HepG2 (cell line): ENCODE results near the gene SLC29A1. TPM values are rescaled to one million over a fixed set of nuclear protein-coding genes. Genes with fewer than 3 reads are reported as not detected.

Experiments
- CREB1 ChIP-seq, 2 experiments: fragments of 450-650 bp in 1 of 2; IDR thresholded peaks; 2 replicates each; pipeline ENCODE4 v1.6.1; 2016 to 2017; ENCODE audit warnings: control low read depth in 1 of 2, mild to moderate bottlenecking in 1 of 2, missing compliant biosample characterization in 1 of 2, missing genetic modification characterization in 1 of 2
- CREM ChIP-seq, 2 experiments: sonication (generic) in 1 of 2; formaldehyde crosslinking in 1 of 2; IDR thresholded peaks; 2 replicates each; pipeline versions ENCODE4 v1.4.0 to v1.6.1; 2016 to 2020; ENCODE audit warnings: antibody characterized with exemption in 1 of 2, mild to moderate bottlenecking in 1 of 2, missing genetic modification reagents in 1 of 2
- DZIP1 ChIP-seq: sonication (generic); formaldehyde crosslinking; IDR thresholded peaks from 2 replicates; pipeline ENCODE4 v1.5.0; 2020; ENCODE audit warnings: mild to moderate bottlenecking, missing genetic modification reagents
- ETV5 ChIP-seq: IDR thresholded peaks from 2 replicates; pipeline ENCODE4 v1.6.1; 2018; ENCODE audit warnings: missing biosample characterization, missing genetic modification reagents, inconsistent platforms, borderline replicate concordance
- KIAA2018 ChIP-seq: sonication (generic); formaldehyde crosslinking; IDR thresholded peaks from 2 replicates; pipeline ENCODE4 v1.5.0; 2020; ENCODE audit warnings: mild to moderate bottlenecking, missing genetic modification reagents, borderline replicate concordance
- KMT2B ChIP-seq: IDR thresholded peaks from 2 replicates; pipeline ENCODE4 v1.6.1; 2016; ENCODE audit warnings: missing genetic modification reagents, missing compliant biosample characterization
- PBX2 ChIP-seq: IDR thresholded peaks from 2 replicates; pipeline ENCODE4 v1.6.1; 2016; ENCODE audit warnings: control low read depth
- PHF8 ChIP-seq: sonication (generic); formaldehyde crosslinking; IDR thresholded peaks from 2 replicates; pipeline ENCODE4 v1.5.0; 2020; ENCODE audit warnings: missing genetic modification reagents
- PPARG ChIP-seq: conservative IDR thresholded peaks from 2 replicates; pipeline ENCODE4 v1.6.1; 2016; ENCODE audit warnings: missing biosample characterization, missing genetic modification reagents
- RBM22 ChIP-seq: fragments of 200-400 bp; formaldehyde crosslinking; optimal IDR thresholded peaks from 2 replicates; pipeline ENCODE3; 2017; ENCODE audit warnings: mild to moderate bottlenecking, low read length, moderate library complexity
- RFX3 ChIP-seq: IDR thresholded peaks from 2 replicates; pipeline ENCODE4 v1.6.1; 2016; ENCODE audit warnings: missing biosample characterization, missing genetic modification reagents
- SIN3B ChIP-seq: fragments of 150-350 bp; IDR thresholded peaks from 2 replicates; pipeline ENCODE4 v1.6.1; 2014; ENCODE audit warnings: low read length
- ZNF207 ChIP-seq: fragments of 450-650 bp; IDR thresholded peaks from 2 replicates; pipeline ENCODE4 v1.6.1; 2016; ENCODE audit warnings: antibody characterized with exemption, borderline replicate concordance
- ZNF549 ChIP-seq: sonication (generic); formaldehyde crosslinking; IDR thresholded peaks from 2 replicates; pipeline ENCODE4 v1.5.0; 2020; ENCODE audit warnings: missing genetic modification reagents
- ZNF616 ChIP-seq: sonication (generic); formaldehyde crosslinking; IDR thresholded peaks from 2 replicates; pipeline ENCODE4 v1.5.0; 2020; ENCODE audit warnings: low read depth, mild to moderate bottlenecking, missing genetic modification reagents
- ZNF747 ChIP-seq: sonication (generic); formaldehyde crosslinking; IDR thresholded peaks from 2 replicates; pipeline ENCODE4 v1.8.1; 2023; ENCODE audit warnings: missing genetic modification reagents, mild to moderate bottlenecking, borderline replicate concordance
- ZNF878 ChIP-seq: sonication (generic); formaldehyde crosslinking; IDR thresholded peaks from 2 replicates; pipeline ENCODE4 v1.8.1; 2023; ENCODE audit warnings: mild to moderate bottlenecking, missing genetic modification reagents, moderate library complexity
- polyA plus RNA-seq, 8 experiments: library from polyadenylated mRNA; depleted of rRNA in 3 of 8; stranded (reverse) in 7 of 8; unstranded in 1 of 8; fragments of >200 nt; fragmentation: Illumina TruSeq in 4 of 8; extraction: Trizol in 4 of 8; gene quantifications; 2 replicates each; pipeline versions ENCODE4 v1.2.1 to v1.2.3, GENCODE V29; 2011 to 2016; ENCODE audit warnings: low read depth in 4 of 8, missing spikeins in 1 of 8, mixed read lengths in 1 of 8; ENCODE audit not compliant: insufficient read depth in 1 of 8
- total RNA-seq, 5 experiments: library from RNA; depleted of rRNA; stranded (reverse); fragments of >200 nt; fragmentation: Illumina TruSeq; extraction: Trizol; gene quantifications; 2 replicates each; pipeline ENCODE4 v1.2.3, GENCODE V29; 2016; ENCODE audit warnings: low read depth in 1 of 5

SLC29A1 gene
- total and polyA plus RNA-seq, 2 of the 13 experiments (the other 11 are each of a cell fraction or from before 2014, with no cell fraction given): 43.2 to 106 TPM

GRCh38 chr6:44219053-44219814 lies 4.2 kb upstream of the SLC29A1 start (continued):
- TF ChIP-seq KIAA2018 (CRISPR knock-in tag) (peak; percentile 71; the same call in 1 of the 2 replicates), ZNF616 (CRISPR knock-in tag) (peak; percentile 47), PPARG (CRISPR knock-in tag) (0 out of 2 replicates have a peak, but pooled peaks have one; percentile 46), PBX2 (CRISPR knock-in tag) (no peak), ZNF747 (CRISPR knock-in tag) (peak; percentile 36; the same call in 1 of the 2 replicates), CREM (IDR thresholded peaks at IDR 0.05) (no peak), CREM (CRISPR knock-in tag; IDR thresholded peaks at IDR 0.05) (no peak), ETV5 (CRISPR knock-in tag) (peak; percentile 84), SIN3B (no peak), CREB1 (IDR thresholded peaks at IDR 0.05) (no peak), CREB1 (CRISPR knock-in tag; IDR thresholded peaks at IDR 0.05) (no peak), ZNF878 (CRISPR knock-in tag) (0 out of 2 replicates have a peak, but pooled peaks have one; percentile 64), RFX3 (CRISPR knock-in tag) (no peak), DZIP1 (CRISPR knock-in tag) (peak; percentile 91; the same call in 1 of the 2 replicates), RBM22 (no peak), KMT2B (CRISPR knock-in tag) (no peak), ZNF549 (CRISPR knock-in tag) (peak; percentile 62; the same call in 1 of the 2 replicates), PHF8 (CRISPR knock-in tag) (peak; percentile 78), ZNF207 (no peak)
